Thoracic aorta (tissue), 2 donors: ENCODE measurements around the gene DRG2. TPM values are rescaled to one million over a fixed set of nuclear protein-coding genes. Genes with fewer than 3 reads are reported as not detected.

Experiments used
- ATAC-seq: fragments of 150-250 bp; one replicate; pipeline ENCODE4 v1.8.0; 2017; ENCODE audit warnings: low read depth; ENCODE audit not compliant: insufficient number of reproducible peaks, low FRiP score
- DNase-seq: peaks from one replicate; pipeline ENCODE4 v3.0.0-alpha.2; 2020; ENCODE audit warnings: low spot score
- H3K27ac ChIP-seq, 2 donors: fragments of 200-600 bp; sonication (generic); 1 replicate in 1 of 2; 2 replicates in 1 of 2; pipeline ENCODE4 v1.5.1; 2016; ENCODE audit warnings: mild to moderate bottlenecking in 2 of 2, moderate library complexity in 2 of 2
- H3K27me3 ChIP-seq: fragments of 200-600 bp; sonication (generic); replicated peaks from 2 replicates; pipeline ENCODE4 v1.6.0; 2016; ENCODE audit warnings: mild to moderate bottlenecking; ENCODE audit not compliant: insufficient read depth
- H3K36me3 ChIP-seq: fragments of 200-600 bp; sonication (generic); one replicate; pipeline ENCODE4 v1.5.1; 2016
- H3K4me1 ChIP-seq, 2 donors: fragments of 200-600 bp; sonication (generic); 1 replicate in 1 of 2; 2 replicates in 1 of 2; pipeline versions ENCODE4 v1.5.1 to v1.6.0; 2016; ENCODE audit warnings: low read depth in 2 of 2, mild to moderate bottlenecking in 1 of 2; ENCODE audit not compliant: control insufficient read depth in 1 of 2
- H3K4me3 ChIP-seq: fragments of 200-600 bp; sonication (generic); 2 replicates; pipeline ENCODE4 v1.5.1; 2016; ENCODE audit warnings: mild to moderate bottlenecking
- H3K9me3 ChIP-seq: fragments of 200-600 bp; sonication (generic); 2 replicates; pipeline ENCODE4 v1.5.1; 2016
- CTCF ChIP-seq: fragments of 200-600 bp; sonication (generic); IDR thresholded peaks from one replicate; pipeline ENCODE4 v1.5.1; 2019; ENCODE audit warnings: antibody characterized with exemption
- total RNA-seq, 2 donors: library from RNA; depleted of rRNA; stranded (reverse); fragments of >200 nt; gene quantifications; one replicate each; pipeline versions ENCODE4 v1.1.0 to v1.2.3, GENCODE V29; 2016

Gene DRG2
- total RNA-seq, 2 donors from 2014 or later, result 42.3 to 55.6 TPM

GRCh38 chr17:18146259-18146658 is 58.5 kb downstream of the DRG2 start:
- no peak for ATAC-seq
- H3K27me3 ChIP-seq, result no peaks in the 10 kb centered on the region
- no peak overlapping the region for H3K27ac ChIP-seq
- no peak for TF ChIP-seq CTCF
- peaks cover 0 to 1% of the 10 kb centered on the region in 2 donors for H3K4me1 ChIP-seq
- H3K36me3 ChIP-seq, result no peaks in the 10 kb centered on the region
- no peak overlapping the region for H3K4me3 ChIP-seq
- DNase-seq, result no peak
- H3K9me3 ChIP-seq, result no peaks in the 10 kb centered on the region

GRCh38 chr17:18146980-18147379 is 59.2 kb downstream of the DRG2 start:
- Histone ChIP-seq H3K4me3 (no peak overlapping the region), H3K4me1 (no peaks in the 10 kb centered on the region), H3K27ac (no peak overlapping the region), H3K36me3 (no peaks in the 10 kb centered on the region), H3K27me3 (no peaks in the 10 kb centered on the region), H3K9me3 (no peaks in the 10 kb centered on the region)
- DNase-seq, result no peak
- no peak for TF ChIP-seq CTCF
- no peak for ATAC-seq

- H3K4me3 ChIP-seq, result no peak overlapping the region
- H3K9me3 ChIP-seq, result no peaks in the 10 kb centered on the region
- ATAC-seq, result no peak
Measured at GRCh38 chr17:18148586-18148985, 60.8 kb downstream of the DRG2 start.

GRCh38 chr17:18151290-18151689 is 63.5 kb downstream of the DRG2 start:
- Histone ChIP-seq H3K4me3 (no peak overlapping the region), H3K27ac (no peak overlapping the region), H3K4me1 (peaks cover 4 to 11% of the 10 kb centered on the region in 2 donors), H3K36me3 (no peaks in the 10 kb centered on the region), H3K9me3 (no peaks in the 10 kb centered on the region), H3K27me3 (no peaks in the 10 kb centered on the region)
- no peak for TF ChIP-seq CTCF
- no peak for ATAC-seq
- DNase-seq, result no peak

More at GRCh38 chr17:18148586-18148985, 60.8 kb downstream of the DRG2 start:
- DNase-seq, result no peak
- no peak for TF ChIP-seq CTCF
- H3K27me3 ChIP-seq, result no peaks in the 10 kb centered on the region
- no peaks in the 10 kb centered on the region for H3K36me3 ChIP-seq
- H3K27ac ChIP-seq, result no peak overlapping the region
- H3K4me1 ChIP-seq, result peaks cover 4 to 11% of the 10 kb centered on the region in 2 donors

- Histone ChIP-seq H3K4me1 (peaks cover 4 to 19% of the 10 kb centered on the region in 2 donors), H3K4me3 (no peak overlapping the region), H3K36me3 (no peaks in the 10 kb centered on the region), H3K27ac (no peak overlapping the region), H3K9me3 (no peaks in the 10 kb centered on the region), H3K27me3 (no peaks in the 10 kb centered on the region)
- DNase-seq (no peak), ATAC-seq (no peak)
- TF ChIP-seq CTCF, result no peak
Measured at GRCh38 chr17:18155179-18155578, 67.4 kb downstream of the DRG2 start.
